ENCODE results near the gene ADAMTS4.

The ADAMTS4 gene

DNA sequence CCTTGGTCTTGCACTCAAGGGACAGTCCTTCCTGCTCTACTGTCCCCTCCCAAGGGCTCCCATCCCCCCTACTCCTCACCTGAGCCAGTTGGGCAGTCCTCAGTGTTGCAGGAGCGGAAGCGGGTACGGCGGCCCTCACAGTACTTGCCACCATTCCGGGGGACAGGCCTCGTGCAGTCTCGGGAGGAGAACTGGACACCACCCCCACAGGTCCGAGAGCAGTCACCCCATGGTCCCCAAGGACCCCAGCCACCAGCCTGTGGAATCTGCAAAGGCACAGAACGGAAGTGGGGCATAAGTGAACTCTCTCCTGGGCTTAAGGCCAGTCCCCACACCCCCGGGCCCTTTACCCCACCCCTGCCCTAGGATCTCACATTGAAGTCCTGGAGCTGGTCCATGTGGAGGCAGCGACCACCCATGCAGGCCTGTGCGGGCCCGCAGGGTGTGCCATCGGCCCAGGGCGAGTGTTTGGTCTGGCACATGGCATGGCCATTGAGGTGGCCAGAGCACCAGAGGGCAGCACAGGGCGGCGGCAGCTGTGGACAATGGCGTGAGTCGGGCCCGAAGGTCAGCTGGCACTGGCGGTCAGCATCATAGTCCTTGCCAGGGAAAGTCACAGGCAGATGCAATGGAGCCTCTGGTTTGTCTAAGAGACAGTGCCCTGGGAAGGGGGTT lies 5.2 kb downstream of the ADAMTS4 start:
- no peaks in the 10 kb centered on the region for H3K9me3 ChIP-seq (ENCODE audit: control insufficient read depth, low read length)
- H3K4me3 ChIP-seq (ENCODE audit: extremely low read depth, insufficient read depth, low read length, poor library complexity, severe bottlenecking), result no peak overlapping the region
- no peak overlapping the region for H3K27ac ChIP-seq (ENCODE audit: low read depth, low read length, severe bottlenecking)
- WGBS, 2 experiments (ENCODE audit: insufficient coverage in 2 of 2), result 95 to 98% methylated on average over 15 to 21 of the region's 21 CpGs
- H3K4me1 ChIP-seq (ENCODE audit: control insufficient read depth, insufficient read depth, low read length, poor library complexity, severe bottlenecking), result peaks cover 18% of the 10 kb centered on the region
- no peaks in the 10 kb centered on the region for H3K36me3 ChIP-seq (ENCODE audit: control insufficient read depth, insufficient read depth, low read length)

- no peak overlapping the region for H3K27ac ChIP-seq (ENCODE audit: low read depth, low read length, severe bottlenecking)
- H3K4me3 ChIP-seq (ENCODE audit: extremely low read depth, insufficient read depth, low read length, poor library complexity, severe bottlenecking), result no peak overlapping the region
- 76 to 84% methylated on average over 9 to 10 of the region's 15 CpGs for WGBS, 2 experiments (ENCODE audit: insufficient coverage in 2 of 2)
- no peaks in the 10 kb centered on the region for H3K36me3 ChIP-seq (ENCODE audit: control insufficient read depth, insufficient read depth, low read length)
- H3K9me3 ChIP-seq (ENCODE audit: control insufficient read depth, low read length), result no peaks in the 10 kb centered on the region
- H3K4me1 ChIP-seq (ENCODE audit: control insufficient read depth, insufficient read depth, low read length, poor library complexity, severe bottlenecking), result peaks cover 15% of the 10 kb centered on the region
These were observed 6.1 kb downstream of the ADAMTS4 start for GRCh38 chr1:161192476-161193465.

GRCh38 chr1:161191971-161192370 lies 6.9 kb downstream of the ADAMTS4 start:
- Histone ChIP-seq H3K9me3 (ENCODE audit: control insufficient read depth, low read length) (no peaks in the 10 kb centered on the region), H3K4me1 (ENCODE audit: control insufficient read depth, insufficient read depth, low read length, poor library complexity, severe bottlenecking) (peaks cover 11% of the 10 kb centered on the region), H3K27ac (ENCODE audit: low read depth, low read length, severe bottlenecking) (no peak overlapping the region), H3K36me3 (ENCODE audit: control insufficient read depth, insufficient read depth, low read length) (no peaks in the 10 kb centered on the region), H3K4me3 (ENCODE audit: extremely low read depth, insufficient read depth, low read length, poor library complexity, severe bottlenecking) (no peak overlapping the region)
- WGBS, 2 experiments (ENCODE audit: insufficient coverage in 2 of 2), result 90 to 92% methylated on average over 6 to 7 of the region's 8 CpGs

DNA sequence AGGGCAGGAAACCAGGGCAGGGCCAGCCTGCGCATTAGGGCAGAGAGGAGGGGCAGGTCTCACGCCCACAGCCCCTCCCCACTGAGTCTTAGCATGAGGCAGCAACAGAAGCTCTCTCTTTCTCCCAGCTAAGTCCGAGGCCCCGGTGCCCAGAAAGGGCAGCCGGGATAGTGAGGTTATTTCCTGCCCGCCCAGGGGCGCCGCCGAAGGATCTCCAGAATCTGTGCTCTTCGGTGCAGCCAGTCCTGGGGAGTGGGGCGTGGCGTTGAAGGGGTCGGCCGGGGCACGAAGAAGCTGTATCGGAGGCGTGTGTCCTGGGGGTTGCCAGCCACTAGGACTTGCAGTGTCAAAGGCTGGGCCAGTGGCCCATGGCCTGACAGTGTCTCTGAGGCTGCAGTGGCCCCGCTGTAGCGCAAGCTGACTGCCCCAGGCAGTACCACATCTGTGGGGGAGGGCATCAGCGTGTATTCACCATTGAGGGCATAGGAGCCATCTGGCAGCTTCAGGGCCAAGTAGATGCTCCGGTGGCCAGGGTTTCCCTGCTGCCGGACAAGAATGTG lies 7.8 kb downstream of the ADAMTS4 start:
- Histone ChIP-seq H3K36me3 (ENCODE audit: control insufficient read depth, insufficient read depth, low read length) (no peaks in the 10 kb centered on the region), H3K4me1 (ENCODE audit: control insufficient read depth, insufficient read depth, low read length, poor library complexity, severe bottlenecking) (peaks cover 11% of the 10 kb centered on the region), H3K27ac (ENCODE audit: low read depth, low read length, severe bottlenecking) (no peak overlapping the region), H3K9me3 (ENCODE audit: control insufficient read depth, low read length) (no peaks in the 10 kb centered on the region), H3K4me3 (ENCODE audit: extremely low read depth, insufficient read depth, low read length, poor library complexity, severe bottlenecking) (no peak overlapping the region)
- 75 to 81% methylated on average over 21 to 22 of the region's 22 CpGs for WGBS, 2 experiments (ENCODE audit: insufficient coverage in 2 of 2)

GRCh38 chr1:161189036-161189435 lies 9.8 kb downstream of the ADAMTS4 start:
- 100% methylated on average over 1 to 3 of the region's 5 CpGs for WGBS, 2 experiments (ENCODE audit: insufficient coverage in 2 of 2)
- no peaks in the 10 kb centered on the region for H3K36me3 ChIP-seq (ENCODE audit: control insufficient read depth, insufficient read depth, low read length)
- peaks cover 8% of the 10 kb centered on the region for H3K4me1 ChIP-seq (ENCODE audit: control insufficient read depth, insufficient read depth, low read length, poor library complexity, severe bottlenecking)
- no peak overlapping the region for H3K4me3 ChIP-seq (ENCODE audit: extremely low read depth, insufficient read depth, low read length, poor library complexity, severe bottlenecking)
- no peaks in the 10 kb centered on the region for H3K9me3 ChIP-seq (ENCODE audit: control insufficient read depth, low read length)
- no peak overlapping the region for H3K27ac ChIP-seq (ENCODE audit: low read depth, low read length, severe bottlenecking)

- H3K36me3 ChIP-seq (ENCODE audit: control insufficient read depth, insufficient read depth, low read length), result no peaks in the 10 kb centered on the region
These were observed 10.5 kb downstream of the ADAMTS4 start for GRCh38 chr1:161188381-161188780.

GRCh38 chr1:161187311-161187710 lies 11.5 kb downstream of the ADAMTS4 start:
- Histone ChIP-seq H3K27ac (ENCODE audit: low read depth, low read length, severe bottlenecking) (no peak overlapping the region), H3K9me3 (ENCODE audit: control insufficient read depth, low read length) (no peaks in the 10 kb centered on the region), H3K4me3 (ENCODE audit: extremely low read depth, insufficient read depth, low read length, poor library complexity, severe bottlenecking) (no peak overlapping the region), H3K36me3 (ENCODE audit: control insufficient read depth, insufficient read depth, low read length) (no peaks in the 10 kb centered on the region), H3K4me1 (ENCODE audit: control insufficient read depth, insufficient read depth, low read length, poor library complexity, severe bottlenecking) (peaks cover 8% of the 10 kb centered on the region)
- WGBS, 2 experiments (ENCODE audit: insufficient coverage in 2 of 2), result 79 to 84% methylated on average over 3 of the region's 3 CpGs

More at GRCh38 chr1:161188381-161188780, 10.5 kb downstream of the ADAMTS4 start:
- H3K27ac ChIP-seq (ENCODE audit: low read depth, low read length, severe bottlenecking), result no peak overlapping the region
- peaks cover 8% of the 10 kb centered on the region for H3K4me1 ChIP-seq (ENCODE audit: control insufficient read depth, insufficient read depth, low read length, poor library complexity, severe bottlenecking)
- H3K4me3 ChIP-seq (ENCODE audit: extremely low read depth, insufficient read depth, low read length, poor library complexity, severe bottlenecking), result no peak overlapping the region
- 92 to 95% methylated on average over 3 to 4 of the region's 6 CpGs for WGBS, 2 experiments (ENCODE audit: insufficient coverage in 2 of 2)
- H3K9me3 ChIP-seq (ENCODE audit: control insufficient read depth, low read length), result no peaks in the 10 kb centered on the region

- Histone ChIP-seq H3K9me3 (ENCODE audit: control insufficient read depth, low read length) (no peaks in the 10 kb centered on the region), H3K27ac (ENCODE audit: low read depth, low read length, severe bottlenecking) (no peak overlapping the region), H3K36me3 (ENCODE audit: control insufficient read depth, insufficient read depth, low read length) (no peaks in the 10 kb centered on the region), H3K4me3 (ENCODE audit: extremely low read depth, insufficient read depth, low read length, poor library complexity, severe bottlenecking) (no peak overlapping the region), H3K4me1 (ENCODE audit: control insufficient read depth, insufficient read depth, low read length, poor library complexity, severe bottlenecking) (peaks cover 4% of the 10 kb centered on the region)
- 100% methylated on average over 1 of the region's 2 CpGs; no CpG with 5 or more reads in 1 of the 2 experiments for WGBS, 2 experiments (ENCODE audit: insufficient coverage in 2 of 2)
These were observed 13.0 kb downstream of the ADAMTS4 start for GRCh38 chr1:161185732-161186311.

GRCh38 chr1:161185282-161185682 lies 13.6 kb downstream of the ADAMTS4 start:
- H3K27ac ChIP-seq (ENCODE audit: low read depth, low read length, severe bottlenecking), result no peak overlapping the region
- H3K9me3 ChIP-seq (ENCODE audit: control insufficient read depth, low read length), result no peaks in the 10 kb centered on the region
- no peak overlapping the region for H3K4me3 ChIP-seq (ENCODE audit: extremely low read depth, insufficient read depth, low read length, poor library complexity, severe bottlenecking)
- no peaks in the 10 kb centered on the region for H3K36me3 ChIP-seq (ENCODE audit: control insufficient read depth, insufficient read depth, low read length)
- 58 to 60% methylated on average over 2 to 3 of the region's 3 CpGs for WGBS, 2 experiments (ENCODE audit: insufficient coverage in 2 of 2)
- no peaks in the 10 kb centered on the region for H3K4me1 ChIP-seq (ENCODE audit: control insufficient read depth, insufficient read depth, low read length, poor library complexity, severe bottlenecking)

DNA sequence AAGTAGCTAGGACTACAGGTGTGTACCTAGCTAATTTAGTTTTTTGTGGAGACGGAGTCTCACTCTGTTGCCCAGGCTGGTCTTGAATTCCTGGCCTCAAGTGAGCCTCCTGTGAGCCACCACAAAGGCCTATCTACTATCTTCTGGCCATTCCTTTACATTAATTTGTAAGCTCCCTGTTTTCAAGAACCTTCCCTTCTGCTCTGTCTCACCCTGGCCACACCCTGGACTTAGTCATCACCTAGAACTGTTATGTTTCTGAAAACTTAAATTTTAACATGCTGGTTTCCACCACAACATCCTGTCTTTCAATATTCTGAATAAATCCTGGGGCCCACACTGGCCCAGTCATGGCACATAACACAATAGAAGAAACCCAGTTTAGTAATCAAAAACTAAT lies 16.6 kb downstream of the ADAMTS4 start:
- no peak overlapping the region for H3K27ac ChIP-seq (ENCODE audit: low read depth, low read length, severe bottlenecking)
- no peaks in the 10 kb centered on the region for H3K4me1 ChIP-seq (ENCODE audit: control insufficient read depth, insufficient read depth, low read length, poor library complexity, severe bottlenecking)
- no peak overlapping the region for H3K4me3 ChIP-seq (ENCODE audit: extremely low read depth, insufficient read depth, low read length, poor library complexity, severe bottlenecking)
- H3K9me3 ChIP-seq (ENCODE audit: control insufficient read depth, low read length), result no peaks in the 10 kb centered on the region
- WGBS, 2 experiments (ENCODE audit: insufficient coverage in 2 of 2), result 86% methylated on average over 1 of the region's 1 CpG
- no peaks in the 10 kb centered on the region for H3K36me3 ChIP-seq (ENCODE audit: control insufficient read depth, insufficient read depth, low read length)
